Activated effector memory CD4-positive, alpha-beta T cell treated with anti-CD3 and anti-CD28 coated beads, Interleukin-2, amount 50 U/mL, for 16 hours (primary cell): ENCODE results near the gene CGB2.
"Not testable (repeated sequence)": the region's sequence is repeated elsewhere in the genome, so short reads cannot be mapped to it uniquely, and the experiment has no call there.

Experiments used
- DNase-seq: peaks from one replicate; pipeline ENCODE4 v3.0.0-alpha.2; 2020

Gene CGB2

GRCh38 chr19:49070416-49070815 is 38.7 kb downstream of the CGB2 start:
- DNase-seq: no peak

- peak; percentile 71 for DNase-seq
Observed at GRCh38 chr19:49071860-49072547, 40.3 kb downstream of the CGB2 start.

- DNase-seq: no peak
Observed at GRCh38 chr19:49073514-49074378, 42.1 kb downstream of the CGB2 start.

DNA sequence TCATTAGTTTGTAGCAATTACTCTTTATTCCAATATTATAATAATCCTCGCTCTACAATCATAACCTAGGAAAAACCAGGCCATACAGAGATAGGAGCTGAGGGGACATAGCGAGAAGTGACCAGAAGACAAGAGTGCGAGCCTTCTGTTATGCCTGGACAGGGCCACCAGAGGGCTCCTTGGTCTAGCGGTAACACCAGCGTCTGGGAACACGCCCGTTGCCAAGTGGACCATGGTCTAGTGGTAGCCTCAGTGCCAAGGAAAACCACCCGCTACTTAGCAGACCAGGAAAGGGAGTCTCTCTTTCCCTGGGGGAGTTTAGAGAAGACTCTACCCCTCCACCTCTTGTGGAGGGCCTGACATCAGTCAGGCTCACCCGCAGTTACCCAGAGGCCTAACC is 43.2 kb downstream of the CGB2 start:
- not testable (repeated sequence) for DNase-seq

DNA sequence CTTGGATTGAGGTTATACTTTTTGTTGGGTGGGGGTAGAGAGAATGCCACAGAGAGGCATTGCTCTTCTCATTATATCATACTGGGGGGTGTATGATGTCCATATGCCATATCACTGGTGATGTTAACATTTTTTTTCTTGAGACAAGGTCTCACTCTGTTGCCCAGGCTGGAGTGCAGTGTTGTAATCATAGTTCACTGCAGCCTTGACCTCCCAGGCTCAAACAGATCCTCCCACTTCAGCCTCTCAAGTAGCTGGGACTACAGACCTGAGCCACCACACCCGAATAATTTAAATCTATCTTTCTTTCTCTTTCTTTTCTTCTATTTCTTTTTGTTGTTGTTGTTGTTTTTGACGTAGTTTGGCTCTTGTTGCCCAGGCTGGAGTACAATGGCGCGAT is 48.7 kb downstream of the CGB2 start:
- DNase-seq: no peak

DNA sequence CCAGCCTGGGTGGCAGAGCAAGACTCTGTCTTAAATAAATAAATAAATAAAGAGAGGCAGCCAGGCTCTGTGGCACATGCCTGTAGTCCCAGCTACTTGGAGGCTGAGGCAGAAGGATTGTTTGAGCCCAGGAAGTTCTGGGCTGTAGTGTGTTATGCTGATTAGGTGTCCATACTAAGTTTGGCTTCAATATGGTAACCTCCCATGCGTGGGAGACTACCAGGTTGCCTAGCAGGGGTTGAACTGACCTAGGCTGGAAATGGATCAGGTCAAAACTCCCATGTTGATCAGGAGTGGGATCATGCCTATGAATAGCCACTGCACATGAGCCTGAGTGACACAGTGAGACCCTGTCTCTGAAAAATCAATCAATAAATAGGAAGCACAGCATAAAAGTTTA is 49.6 kb downstream of the CGB2 start:
- DNase-seq: no peak
